Peyer's patch (tissue), 4 donors: ENCODE measurements around the gene C3orf62. TPM values are rescaled to one million over a fixed set of nuclear protein-coding genes. Genes with fewer than 3 reads are reported as not detected.

Source experiments
- DNase-seq, 3 donors: peaks; one replicate each; pipeline ENCODE4 v3.0.0-alpha.2; 2017 to 2019
- H3K27ac ChIP-seq, 4 donors: fragments of 200-600 bp; sonication (generic); one replicate each; pipeline ENCODE4 v1.5.1; 2016 to 2019
- H3K27me3 ChIP-seq, 2 donors: fragments of 200-600 bp; sonication (generic); one replicate each; pipeline ENCODE4 v1.5.1; 2019
- H3K36me3 ChIP-seq, 3 donors: fragments of 200-600 bp; sonication (generic); one replicate each; pipeline ENCODE4 v1.5.1; 2016 to 2019
- H3K4me1 ChIP-seq, 4 donors: fragments of 200-600 bp; sonication (generic); one replicate each; pipeline ENCODE4 v1.5.1; 2016 to 2019
- H3K4me3 ChIP-seq, 4 donors: fragments of 200-600 bp; sonication (generic); 1 replicate in 3 of 4; 2 replicates in 1 of 4; pipeline ENCODE4 v1.5.1; 2016 to 2019; ENCODE audit warnings: mild to moderate bottlenecking in 1 of 4
- H3K9me3 ChIP-seq, 4 donors: fragments of 200-600 bp; sonication (generic); one replicate each; pipeline ENCODE4 v1.5.1; 2016 to 2019; ENCODE audit warnings: mild to moderate bottlenecking in 1 of 4
- CTCF ChIP-seq, 6 experiments: fragments of 450-650 bp in 4 of 6; fragments of 200-600 bp in 2 of 6; sonication (generic) in 1 of 6; IDR thresholded peaks; one replicate each; pipeline ENCODE4 v1.5.1; 2017 to 2019; ENCODE audit warnings: antibody characterized with exemption in 6 of 6, mild to moderate bottlenecking in 3 of 6, moderate library complexity in 1 of 6
- POLR2A ChIP-seq, 2 donors: fragments of 450-650 bp; IDR thresholded peaks; one replicate each; pipeline ENCODE4 v1.5.1; 2017; ENCODE audit warnings: antibody characterized with exemption in 2 of 2, mild to moderate bottlenecking in 2 of 2, moderate library complexity in 2 of 2
- total RNA-seq, 4 donors: library from RNA; depleted of rRNA; stranded (reverse); fragments of >200 nt; gene quantifications; one replicate each; pipeline ENCODE4 v1.1.0, GENCODE V29; 2016

C3orf62 gene
- total RNA-seq, 4 donors from 2014 or later: 4.4 to 24.8 (median 5.3) TPM

GRCh38 chr3:49310677-49311076, 33.6 kb upstream of the C3orf62 start:
- no peak overlapping the region for H3K27ac ChIP-seq

GRCh38 chr3:49305608-49306007, 28.6 kb upstream of the C3orf62 start:
- TF ChIP-seq CTCF (IDR thresholded peaks at IDR 0.05): no peak
- no peak for TF ChIP-seq POLR2A (IDR thresholded peaks at IDR 0.05)
- Histone ChIP-seq H3K27me3 (no peaks in the 10 kb centered on the region), H3K36me3 (peaks cover 0 to 95% (median 0%) of the 10 kb centered on the region in 3 donors), H3K27ac (no peak overlapping the region), H3K4me1 (no peaks in the 10 kb centered on the region), H3K9me3 (no peaks in the 10 kb centered on the region), H3K4me3 (no peak overlapping the region)
- no peak for DNase-seq

More at GRCh38 chr3:49310677-49311076, 33.6 kb upstream of the C3orf62 start:
- TF ChIP-seq CTCF (IDR thresholded peaks at IDR 0.05) (no peak), POLR2A (IDR thresholded peaks at IDR 0.05) (no peak)
- no peaks in the 10 kb centered on the region for H3K4me1 ChIP-seq
- no peak overlapping the region for H3K4me3 ChIP-seq
- H3K9me3 ChIP-seq: no peaks in the 10 kb centered on the region
- H3K27me3 ChIP-seq: no peaks in the 10 kb centered on the region
- H3K36me3 ChIP-seq: peaks cover 0 to 86% (median 0%) of the 10 kb centered on the region in 3 donors
- no peak for DNase-seq

DNA sequence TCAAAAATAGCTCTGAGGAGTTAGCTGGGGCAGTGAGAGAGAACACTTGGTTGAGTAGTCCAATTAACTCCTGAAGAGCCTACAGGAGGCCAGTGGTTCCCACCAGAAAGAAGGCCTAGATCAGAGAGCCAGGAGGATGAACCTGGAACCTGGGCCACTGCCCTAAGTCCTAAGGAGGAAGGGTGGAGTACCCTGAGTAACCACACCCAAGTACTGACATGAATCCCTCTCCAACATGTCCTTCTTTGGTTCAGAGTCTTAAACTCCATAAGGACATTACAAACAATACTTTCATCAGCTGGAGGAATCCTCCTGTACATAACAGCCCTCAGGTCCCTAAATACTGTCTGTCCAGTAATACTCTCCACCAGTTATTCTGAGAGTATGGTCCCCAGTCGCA, 25.6 kb upstream of the C3orf62 start:
- DNase-seq: no peak
- Histone ChIP-seq H3K27ac (no peak overlapping the region), H3K36me3 (peaks cover 0 to 97% (median 0%) of the 10 kb centered on the region in 3 donors), H3K9me3 (no peaks in the 10 kb centered on the region), H3K4me1 (no peaks in the 10 kb centered on the region), H3K27me3 (no peaks in the 10 kb centered on the region), H3K4me3 (no peak overlapping the region)
- TF ChIP-seq POLR2A (IDR thresholded peaks at IDR 0.05): no peak

- Histone ChIP-seq H3K4me1 (no peaks in the 10 kb centered on the region), H3K27me3 (no peaks in the 10 kb centered on the region), H3K27ac (no peak overlapping the region), H3K36me3 (peaks cover 0 to 99% (median 0%) of the 10 kb centered on the region in 3 donors), H3K9me3 (no peaks in the 10 kb centered on the region), H3K4me3 (no peak overlapping the region)
- DNase-seq: no peak
- TF ChIP-seq POLR2A (IDR thresholded peaks at IDR 0.05): no peak
- TF ChIP-seq CTCF (IDR thresholded peaks at IDR 0.05): no peak
These were observed 23.6 kb upstream of the C3orf62 start for GRCh38 chr3:49300595-49300994.

GRCh38 chr3:49298511-49298910, 21.5 kb upstream of the C3orf62 start:
- H3K27me3 ChIP-seq: no peaks in the 10 kb centered on the region
- no peaks in the 10 kb centered on the region for H3K9me3 ChIP-seq
- H3K36me3 ChIP-seq: peaks cover 0 to 96% (median 0%) of the 10 kb centered on the region in 3 donors
- TF ChIP-seq CTCF (IDR thresholded peaks at IDR 0.05) (no peak), POLR2A (IDR thresholded peaks at IDR 0.05) (no peak)
- H3K27ac ChIP-seq: no peak overlapping the region
- DNase-seq: no peak
- no peak overlapping the region for H3K4me3 ChIP-seq
- H3K4me1 ChIP-seq: no peaks in the 10 kb centered on the region

GRCh38 chr3:49296781-49297411, 19.9 kb upstream of the C3orf62 start:
- Histone ChIP-seq H3K9me3 (no peaks in the 10 kb centered on the region), H3K27me3 (no peaks in the 10 kb centered on the region), H3K27ac (peak overlapping the region in 2 of 4 donors; percentile 20 to 52), H3K4me3 (no peak overlapping the region), H3K36me3 (peaks cover 0 to 96% (median 0%) of the 10 kb centered on the region in 3 donors), H3K4me1 (no peaks in the 10 kb centered on the region)
- DNase-seq: no peak
- no peak for TF ChIP-seq CTCF (IDR thresholded peaks at IDR 0.05)
- no peak for TF ChIP-seq POLR2A (IDR thresholded peaks at IDR 0.05)
